ENCODE results near the gene USF2.

GRCh38 chr19:35293808-35294207 lies 25.0 kb downstream of the USF2 start:
- TF ChIP-seq, protein P1, sequence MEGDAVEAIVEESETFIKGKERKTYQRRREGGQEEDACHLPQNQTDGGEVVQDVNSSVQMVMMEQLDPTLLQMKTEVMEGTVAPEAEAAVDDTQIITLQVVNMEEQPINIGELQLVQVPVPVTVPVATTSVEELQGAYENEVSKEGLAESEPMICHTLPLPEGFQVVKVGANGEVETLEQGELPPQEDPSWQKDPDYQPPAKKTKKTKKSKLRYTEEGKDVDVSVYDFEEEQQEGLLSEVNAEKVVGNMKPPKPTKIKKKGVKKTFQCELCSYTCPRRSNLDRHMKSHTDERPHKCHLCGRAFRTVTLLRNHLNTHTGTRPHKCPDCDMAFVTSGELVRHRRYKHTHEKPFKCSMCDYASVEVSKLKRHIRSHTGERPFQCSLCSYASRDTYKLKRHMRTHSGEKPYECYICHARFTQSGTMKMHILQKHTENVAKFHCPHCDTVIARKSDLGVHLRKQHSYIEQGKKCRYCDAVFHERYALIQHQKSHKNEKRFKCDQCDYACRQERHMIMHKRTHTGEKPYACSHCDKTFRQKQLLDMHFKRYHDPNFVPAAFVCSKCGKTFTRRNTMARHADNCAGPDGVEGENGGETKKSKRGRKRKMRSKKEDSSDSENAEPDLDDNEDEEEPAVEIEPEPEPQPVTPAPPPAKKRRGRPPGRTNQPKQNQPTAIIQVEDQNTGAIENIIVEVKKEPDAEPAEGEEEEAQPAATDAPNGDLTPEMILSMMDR (optimal IDR thresholded peaks at IDR 0.05 in 1 of 3, IDR thresholded peaks at IDR 0.05 in 1 of 3, conservative IDR thresholded peaks at IDR 0.05 in 1 of 3; ENCODE audit: extremely low read depth in 1 of 3, insufficient read depth in 2 of 3, low read length in 3 of 3): no peak
- no peak for TF ChIP-seq EZH2 (IDR thresholded peaks at IDR 0.05; ENCODE audit: low read length)

Data from keratinocyte (primary cell).